Adrenal gland (tissue), 12 donors: ENCODE results near the gene SCO2. TPM values are rescaled to one million over a fixed set of nuclear protein-coding genes. Genes with fewer than 3 reads are reported as not detected.
A peak's percentile ranks its signal among the peaks of the same experiment; 100 is the strongest.
"Not testable (repeated sequence)": the region's sequence is repeated elsewhere in the genome, so short reads cannot be mapped to it uniquely, and the experiment has no call there.

Experiments
- DNase-seq, 7 donors: peaks; one replicate each; pipeline ENCODE4 v3.0.0-alpha.2; 2019 to 2020
- H3K27ac ChIP-seq, 5 donors: fragments of 200-600 bp; sonication (generic) in 4 of 5; 1 replicate in 3 of 5; 2 replicates in 2 of 5; pipeline versions ENCODE4 v1.5.1 to v1.8.0; 2016 to 2020; ENCODE audit warnings: mild to moderate bottlenecking in 1 of 5
- H3K27me3 ChIP-seq: fragments of 200-600 bp; 2 replicates; pipeline ENCODE4 v1.8.0; 2021
- H3K36me3 ChIP-seq, 2 donors: fragments of 200-600 bp; replicated peaks in 1 of 2; 1 replicate in 1 of 2; 2 replicates in 1 of 2; pipeline versions ENCODE4 v1.5.1 to v1.8.0; 2018 to 2022
- H3K4me1 ChIP-seq, 2 donors: fragments of 200-600 bp; replicated peaks in 1 of 2; 1 replicate in 1 of 2; 2 replicates in 1 of 2; pipeline versions ENCODE4 v1.5.1 to v1.8.0; 2018 to 2021
- H3K4me3 ChIP-seq, 4 donors: fragments of 200-600 bp; sonication (generic) in 3 of 4; one replicate each; pipeline ENCODE4 v1.5.1; 2016 to 2018
- H3K9me3 ChIP-seq, 3 donors: fragments of 200-600 bp; sonication (generic) in 1 of 3; replicated peaks in 1 of 3; 1 replicate in 2 of 3; 2 replicates in 1 of 3; pipeline versions ENCODE4 v1.5.1 to v1.8.0; 2016 to 2021
- POLR2A ChIP-seq, 2 donors: fragments of 450-650 bp; IDR thresholded peaks; one replicate each; pipeline ENCODE4 v1.6.1; 2017; ENCODE audit warnings: antibody characterized with exemption in 2 of 2, mild to moderate bottlenecking in 2 of 2, moderate library complexity in 1 of 2
- WGBS, 4 donors: extraction: QIAGEN DNeasy Blood & Tissue Kit in 2 of 4; methylation state at CpG; one replicate each; pipeline versions ENCODE4 v1.1.5 to v1.1.7; 2013 to 2017; 5-methylcytosine and 5-hydroxymethylcytosine counted together
- intact Hi-C, 2 donors: fragments of 100-400 bp; cut with DNase I; formaldehyde crosslinking; loops; one replicate each; pipeline versions ENCODE4 v1.14.1 to v1.15.0; 2022 to 2023
- polyA plus RNA-seq, 3 donors: library from polyadenylated mRNA; stranded (reverse); fragments of 200-250 nt in 2 of 3; fragments of 350-450 nt in 1 of 3; fragmentation: Illumina TruSeq in 1 of 3; extraction: RNeasy Lipid Tissue Mini Kit (QIAGEN cat#74804) in 1 of 3; gene quantifications; one replicate each; pipeline ENCODE4 v1.2.3, GENCODE V29; 2013 to 2014
- total RNA-seq, 9 donors: library from RNA; depleted of rRNA in 4 of 9; stranded (reverse); fragments of >200 nt in 4 of 9; fragments of 120-200 nt in 1 of 9; fragmentation: NEBNext Ultra II Directional in 1 of 9; extraction: Animal tissue kit (Norgen Biotek cat#: 25700) in 1 of 9; gene quantifications; one replicate each; pipeline versions ENCODE4 v1.1.0 to v1.2.4, GENCODE V29; 2013 to 2023
- TF ChIP-seq, protein P1 (sequence below), 6 experiments: fragments of 450-650 bp in 4 of 6; fragments of 200-600 bp in 2 of 6; sonication (generic) in 1 of 6; IDR thresholded peaks; 1 replicate in 5 of 6; 2 replicates in 1 of 6; pipeline versions ENCODE4 v1.5.1 to v1.8.0; 2016 to 2021; ENCODE audit warnings: antibody characterized with exemption in 6 of 6, mild to moderate bottlenecking in 2 of 6, moderate library complexity in 1 of 6
- donor health status: healthy with polysubstance abuse.
- donor health status: Bipolar disorder and iron deficiency.
- donor health status: DM: yes; HTN: yes; CAD: no.
- donor health status: DM: no; HTN: no; CAD: no.
- donor health status: DM: no; HTN: no; CAD: no.
- donor health status: DM: yes; HTN: yes; CAD: no.

Gene SCO2
- total and polyA plus RNA-seq, 12 donors = 0.78 to 7.8 (median 1.7) TPM; not detected in 3

DNA sequence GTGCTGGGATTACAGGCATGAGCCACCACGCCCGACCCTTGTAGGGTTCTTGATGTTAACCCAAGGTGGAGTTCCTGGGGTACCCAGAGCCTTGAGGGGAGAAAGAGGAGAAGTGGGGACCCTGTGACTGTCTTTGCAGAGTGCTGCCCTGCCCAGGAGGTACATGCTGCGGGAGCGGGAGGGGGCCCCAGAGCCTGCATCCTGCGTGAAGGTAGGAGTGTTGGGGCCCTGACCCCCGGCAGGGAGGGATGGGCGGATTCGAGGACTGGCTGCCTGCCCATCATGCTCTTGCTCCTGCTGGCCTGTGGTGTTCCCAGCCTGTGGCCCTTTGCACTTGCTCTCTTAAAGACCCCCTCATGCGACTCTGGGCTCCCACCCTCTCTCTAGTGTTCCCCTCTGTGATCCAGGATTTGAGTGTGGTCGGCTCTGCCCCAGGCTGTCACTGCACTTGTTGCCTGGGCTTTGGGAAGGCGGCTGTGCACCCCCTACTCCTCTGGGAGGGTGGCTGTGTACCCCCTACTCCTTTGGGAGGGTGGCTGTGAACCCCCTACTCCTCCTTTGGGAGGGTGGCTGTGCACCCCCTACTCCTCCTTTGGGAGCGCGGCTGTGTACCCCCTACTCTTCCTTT is 4.5 kb downstream of the SCO2 start:
- WGBS, 4 donors = 91 to 98% (median 94%) methylated on average over 5 to 13 of the region's 13 CpGs

DNA sequence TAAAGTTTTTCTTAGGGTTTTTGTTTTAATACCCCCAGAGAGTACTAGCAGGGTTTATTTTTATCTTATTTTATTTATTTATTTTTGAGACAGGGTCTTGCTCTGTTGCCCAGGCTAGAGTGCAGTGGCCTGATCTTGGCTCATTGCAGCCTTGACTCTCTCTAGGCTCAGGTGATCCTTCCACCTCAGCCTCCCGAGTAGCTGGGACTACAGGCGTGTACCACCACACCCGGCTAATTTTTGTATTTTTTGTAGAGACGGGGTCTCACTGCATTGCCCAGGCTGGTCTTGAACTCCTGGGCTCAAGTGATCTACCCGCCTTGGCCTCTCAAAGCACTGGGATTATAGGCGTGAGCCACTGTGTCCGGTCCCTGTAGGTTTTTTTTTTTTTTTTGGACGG is 5.2 kb downstream of the SCO2 start:
- 91 to 99% (median 96%) methylated on average over 8 of the region's 8 CpGs for WGBS, 4 donors
- H3K36me3 ChIP-seq = peaks cover 0 to 54% of the 10 kb centered on the region in 2 donors
- H3K9me3 ChIP-seq, H3K27me3 ChIP-seq, intact Hi-C loops, H3K4me3 ChIP-seq, DNase-seq, H3K27ac ChIP-seq: not testable (repeated sequence)
- H3K4me1 ChIP-seq = peaks cover 11 to 13% of the 10 kb centered on the region in 2 donors

More for the DNA sequence above, 4.5 kb downstream of the SCO2 start:
- peak in 1 of 7 donors; percentile 15 for DNase-seq
- Histone ChIP-seq H3K9me3 (no peaks in the 10 kb centered on the region), H3K4me1 (peaks cover 11 to 13% of the 10 kb centered on the region in 2 donors), H3K27me3 (no peaks in the 10 kb centered on the region), H3K4me3 (no peak overlapping the region), H3K36me3 (peaks cover 0 to 54% of the 10 kb centered on the region in 2 donors), H3K27ac (no peak overlapping the region)
- TF ChIP-seq POLR2A (IDR thresholded peaks at IDR 0.05) = no peak
- TF ChIP-seq, protein P1, sequence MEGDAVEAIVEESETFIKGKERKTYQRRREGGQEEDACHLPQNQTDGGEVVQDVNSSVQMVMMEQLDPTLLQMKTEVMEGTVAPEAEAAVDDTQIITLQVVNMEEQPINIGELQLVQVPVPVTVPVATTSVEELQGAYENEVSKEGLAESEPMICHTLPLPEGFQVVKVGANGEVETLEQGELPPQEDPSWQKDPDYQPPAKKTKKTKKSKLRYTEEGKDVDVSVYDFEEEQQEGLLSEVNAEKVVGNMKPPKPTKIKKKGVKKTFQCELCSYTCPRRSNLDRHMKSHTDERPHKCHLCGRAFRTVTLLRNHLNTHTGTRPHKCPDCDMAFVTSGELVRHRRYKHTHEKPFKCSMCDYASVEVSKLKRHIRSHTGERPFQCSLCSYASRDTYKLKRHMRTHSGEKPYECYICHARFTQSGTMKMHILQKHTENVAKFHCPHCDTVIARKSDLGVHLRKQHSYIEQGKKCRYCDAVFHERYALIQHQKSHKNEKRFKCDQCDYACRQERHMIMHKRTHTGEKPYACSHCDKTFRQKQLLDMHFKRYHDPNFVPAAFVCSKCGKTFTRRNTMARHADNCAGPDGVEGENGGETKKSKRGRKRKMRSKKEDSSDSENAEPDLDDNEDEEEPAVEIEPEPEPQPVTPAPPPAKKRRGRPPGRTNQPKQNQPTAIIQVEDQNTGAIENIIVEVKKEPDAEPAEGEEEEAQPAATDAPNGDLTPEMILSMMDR (IDR thresholded peaks at IDR 0.05) = no peak
- intact Hi-C loops = no loop called here

- Histone ChIP-seq H3K27me3 (no peaks in the 10 kb centered on the region), H3K27ac (no peak overlapping the region), H3K9me3 (no peaks in the 10 kb centered on the region), H3K4me1 (peaks cover 1 to 5% of the 10 kb centered on the region in 2 donors), H3K36me3 (peaks cover 0 to 54% of the 10 kb centered on the region in 2 donors), H3K4me3 (no peak overlapping the region)
- intact Hi-C loops = no loop called here
- DNase-seq = no peak
- WGBS, 4 donors = 93 to 100% (median 96%) methylated on average over 1 to 8 of the region's 8 CpGs
- no peak for TF ChIP-seq POLR2A (IDR thresholded peaks at IDR 0.05)
- TF ChIP-seq, protein P1 (IDR thresholded peaks at IDR 0.05) = no peak
Measured at GRCh38 chr22:50519151-50519550, 6.2 kb downstream of the SCO2 start.

GRCh38 chr22:50518606-50519005 is 6.8 kb downstream of the SCO2 start:
- intact Hi-C loops = no loop called here
- Histone ChIP-seq H3K27ac (no peak overlapping the region), H3K36me3 (peaks cover 0 to 49% of the 10 kb centered on the region in 2 donors), H3K4me1 (no peaks in the 10 kb centered on the region), H3K4me3 (no peak overlapping the region), H3K9me3 (no peaks in the 10 kb centered on the region), H3K27me3 (no peaks in the 10 kb centered on the region)
- TF ChIP-seq, protein P1 (IDR thresholded peaks at IDR 0.05) = no peak
- no peak for TF ChIP-seq POLR2A (IDR thresholded peaks at IDR 0.05)
- DNase-seq = no peak
- WGBS, 4 donors = 92 to 97% (median 95%) methylated on average over 3 to 7 of the region's 7 CpGs
